GM12872 (cell line): ENCODE results near the gene ENTREP3.

Experiments
- TF ChIP-seq, protein P1 (sequence below): IDR thresholded peaks from 3 replicates; pipeline ENCODE4 v1.5.1; 2011; ENCODE audit warnings: low read depth, mild to moderate bottlenecking, low read length, moderate library complexity; ENCODE audit not compliant: insufficient read depth

ENTREP3 gene

GRCh38 chr1:155253208-155253607 is 2.1 kb downstream of the ENTREP3 start:
- TF ChIP-seq, protein P1, sequence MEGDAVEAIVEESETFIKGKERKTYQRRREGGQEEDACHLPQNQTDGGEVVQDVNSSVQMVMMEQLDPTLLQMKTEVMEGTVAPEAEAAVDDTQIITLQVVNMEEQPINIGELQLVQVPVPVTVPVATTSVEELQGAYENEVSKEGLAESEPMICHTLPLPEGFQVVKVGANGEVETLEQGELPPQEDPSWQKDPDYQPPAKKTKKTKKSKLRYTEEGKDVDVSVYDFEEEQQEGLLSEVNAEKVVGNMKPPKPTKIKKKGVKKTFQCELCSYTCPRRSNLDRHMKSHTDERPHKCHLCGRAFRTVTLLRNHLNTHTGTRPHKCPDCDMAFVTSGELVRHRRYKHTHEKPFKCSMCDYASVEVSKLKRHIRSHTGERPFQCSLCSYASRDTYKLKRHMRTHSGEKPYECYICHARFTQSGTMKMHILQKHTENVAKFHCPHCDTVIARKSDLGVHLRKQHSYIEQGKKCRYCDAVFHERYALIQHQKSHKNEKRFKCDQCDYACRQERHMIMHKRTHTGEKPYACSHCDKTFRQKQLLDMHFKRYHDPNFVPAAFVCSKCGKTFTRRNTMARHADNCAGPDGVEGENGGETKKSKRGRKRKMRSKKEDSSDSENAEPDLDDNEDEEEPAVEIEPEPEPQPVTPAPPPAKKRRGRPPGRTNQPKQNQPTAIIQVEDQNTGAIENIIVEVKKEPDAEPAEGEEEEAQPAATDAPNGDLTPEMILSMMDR: no peak

DNA sequence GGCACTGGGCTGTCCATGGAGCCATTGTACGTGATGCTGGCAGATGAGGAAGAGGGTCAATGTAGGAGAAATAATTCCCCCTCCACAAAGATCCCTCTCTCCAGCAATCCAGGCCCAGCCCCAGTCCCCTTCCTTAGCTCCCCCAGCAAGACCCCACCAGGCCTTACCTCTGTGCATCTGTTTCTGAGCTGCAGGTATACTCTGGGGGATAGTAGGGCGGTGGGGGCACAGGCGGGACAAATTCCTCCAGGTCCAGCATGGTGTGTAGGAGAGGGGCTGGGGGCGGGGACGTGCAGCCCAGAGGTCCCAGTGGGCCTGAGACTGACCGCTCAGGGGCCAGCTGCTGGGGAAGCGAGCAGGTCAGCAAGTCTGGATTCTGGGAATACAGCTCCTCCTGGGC is 3.7 kb downstream of the ENTREP3 start:
- TF ChIP-seq, protein P1: no peak

DNA sequence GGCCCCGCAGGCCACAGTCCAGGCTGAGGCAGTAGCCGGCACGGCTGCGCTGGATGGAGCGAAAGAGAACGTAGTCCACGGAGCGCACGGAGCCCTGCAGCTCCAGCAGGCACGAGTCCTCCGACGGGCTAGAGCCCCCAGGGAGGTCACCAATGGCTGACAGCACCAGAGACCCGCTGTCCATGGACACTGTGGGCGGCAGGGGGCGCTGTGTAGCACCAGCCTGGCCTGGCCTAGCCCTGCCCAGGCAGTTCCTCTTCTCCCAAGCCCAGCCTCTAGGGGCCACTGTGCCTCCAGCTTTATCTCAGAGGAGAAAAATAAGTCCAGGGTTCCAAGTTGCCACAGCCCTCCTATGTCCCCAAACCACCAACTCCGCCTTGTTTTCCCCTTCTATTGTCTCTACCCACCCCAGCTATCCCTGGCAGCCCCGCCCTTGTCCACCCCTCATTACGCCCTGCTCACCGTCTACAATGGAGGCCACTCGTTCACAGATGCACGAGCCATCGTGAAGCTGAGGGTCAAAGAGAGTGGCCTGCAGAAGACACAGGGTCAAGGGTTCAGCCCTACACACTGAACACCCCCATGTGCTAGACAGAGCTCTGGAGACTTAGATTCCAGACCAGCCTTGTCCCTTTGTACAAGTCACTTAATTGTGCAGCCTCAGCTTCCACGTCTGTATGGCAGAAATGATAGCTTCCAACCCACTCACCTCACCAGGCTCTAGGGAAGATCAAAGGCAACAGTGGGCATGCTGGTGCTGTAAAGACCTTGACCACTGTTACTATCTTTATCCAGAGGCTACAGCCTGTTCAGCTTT is 4.4 kb downstream of the ENTREP3 start:
- TF ChIP-seq, protein P1: peak; percentile 100

DNA sequence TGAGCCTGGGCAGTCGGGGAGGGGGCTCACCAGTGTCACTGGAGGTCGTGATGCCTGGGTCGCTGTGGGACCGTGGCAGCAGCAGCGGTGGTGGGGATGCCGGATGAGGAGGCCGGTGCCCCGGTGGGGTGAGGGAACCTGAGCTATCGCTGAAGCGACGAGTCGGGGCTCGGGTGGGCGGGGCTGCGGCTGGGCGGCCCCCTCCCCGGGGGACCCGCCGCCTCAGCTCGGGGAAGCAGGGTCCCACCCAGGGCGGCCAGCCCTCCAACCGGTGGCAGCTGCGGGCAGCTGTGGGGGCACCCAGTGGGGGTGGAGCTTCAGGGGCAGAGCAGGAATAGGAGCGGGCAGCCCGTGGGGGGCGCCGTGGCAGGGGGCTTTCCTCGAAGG is 5.0 kb downstream of the ENTREP3 start:
- TF ChIP-seq, protein P1: no peak

- TF ChIP-seq, protein P1: no peak
Measured at GRCh38 chr1:155247667-155248553, 7.4 kb downstream of the ENTREP3 start.

DNA sequence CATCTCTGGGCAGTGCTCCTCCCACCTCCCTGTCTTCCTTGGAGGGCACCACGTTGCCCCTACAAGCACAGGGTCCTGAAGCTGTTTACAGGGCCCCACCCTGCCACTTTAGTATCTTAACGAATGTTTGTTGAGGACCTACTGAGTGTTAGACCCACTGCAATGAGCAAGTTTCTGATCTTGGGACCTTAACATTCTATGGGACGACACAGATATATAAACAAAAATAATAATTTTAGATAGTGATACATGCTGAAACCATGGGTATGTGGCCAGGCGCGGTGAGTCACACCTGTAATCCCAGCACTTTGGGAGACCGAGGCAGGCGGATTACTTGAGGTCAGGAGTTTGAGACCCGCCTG is 10.1 kb downstream of the ENTREP3 start:
- TF ChIP-seq, protein P1: no peak

DNA sequence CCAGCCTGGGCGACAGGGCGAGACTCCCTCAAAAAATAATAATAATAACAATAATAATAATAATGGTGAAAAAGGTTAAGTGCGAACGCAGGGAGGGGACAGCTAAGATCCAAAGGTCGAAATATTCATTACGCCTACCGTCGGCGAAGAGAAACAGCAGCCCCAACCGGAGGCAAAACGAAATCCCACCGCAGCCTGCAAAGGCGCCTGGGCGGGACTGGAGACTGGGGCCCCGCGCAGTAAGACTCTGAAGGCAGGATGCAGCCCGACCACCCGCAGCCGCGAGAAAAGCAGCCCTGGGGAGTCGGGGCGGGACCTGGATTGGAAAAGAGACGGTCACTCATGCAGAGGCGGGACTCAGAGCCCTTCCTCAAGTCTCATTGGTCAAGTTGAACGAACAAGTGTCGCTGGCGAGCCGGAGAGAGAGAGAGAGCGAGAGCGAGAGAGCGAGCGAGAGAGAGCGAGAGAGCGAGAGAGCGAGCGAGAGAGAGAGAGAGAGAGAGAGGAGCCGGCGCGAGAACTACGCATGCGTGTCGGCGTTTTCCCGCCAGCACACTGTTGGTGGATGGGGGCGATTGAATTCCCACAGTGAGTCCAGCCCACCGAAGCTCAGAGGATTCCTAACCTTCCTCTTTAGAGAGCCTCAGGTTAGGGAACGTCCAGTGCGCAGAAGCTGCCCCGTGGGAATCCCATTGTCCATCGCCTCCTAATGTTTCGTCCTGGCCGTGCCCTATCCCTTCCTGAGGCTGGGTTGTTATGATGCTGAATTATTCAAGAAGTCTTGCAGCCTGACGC is 10.7 kb downstream of the ENTREP3 start:
- TF ChIP-seq, protein P1: peak; percentile 32; the same call in 2 of the 3 replicates
